ENCODE results near the gene COL17A1.

Gene COL17A1

GRCh38 chr10:103995134-103995533 lies 90.5 kb downstream of the COL17A1 start:
- in situ Hi-C loops (cut with MboI; ENCODE audit: low sequenced_read_pairs) = no loop called here

- in situ Hi-C loops (cut with MboI; ENCODE audit: low sequenced_read_pairs) = no loop called here
Observed at GRCh38 chr10:103991393-103992128, 94.1 kb downstream of the COL17A1 start.

- in situ Hi-C loops (cut with MboI; ENCODE audit: low sequenced_read_pairs) = no loop called here
Observed at GRCh38 chr10:103990531-103990930, 95.1 kb downstream of the COL17A1 start.

GRCh38 chr10:103990121-103990520 lies 95.6 kb downstream of the COL17A1 start:
- in situ Hi-C loops (cut with MboI; ENCODE audit: low sequenced_read_pairs) = no loop called here

GRCh38 chr10:103986360-103986759 lies 99.3 kb downstream of the COL17A1 start:
- in situ Hi-C loops (cut with MboI; ENCODE audit: low sequenced_read_pairs) = no loop called here

- in situ Hi-C loops (cut with MboI; ENCODE audit: low sequenced_read_pairs) = no loop called here
Observed at GRCh38 chr10:103985726-103986125, 100.0 kb downstream of the COL17A1 start.

- in situ Hi-C loops (cut with MboI; ENCODE audit: low sequenced_read_pairs) = no loop called here
Observed at GRCh38 chr10:103983367-103983911, 102.2 kb downstream of the COL17A1 start.

GRCh38 chr10:103982639-103983038 lies 103.0 kb downstream of the COL17A1 start:
- in situ Hi-C loops (cut with MboI; ENCODE audit: low sequenced_read_pairs) = no loop called here
